Measurements from ENCODE around the gene COX4I1.

COX4I1 gene

DNA sequence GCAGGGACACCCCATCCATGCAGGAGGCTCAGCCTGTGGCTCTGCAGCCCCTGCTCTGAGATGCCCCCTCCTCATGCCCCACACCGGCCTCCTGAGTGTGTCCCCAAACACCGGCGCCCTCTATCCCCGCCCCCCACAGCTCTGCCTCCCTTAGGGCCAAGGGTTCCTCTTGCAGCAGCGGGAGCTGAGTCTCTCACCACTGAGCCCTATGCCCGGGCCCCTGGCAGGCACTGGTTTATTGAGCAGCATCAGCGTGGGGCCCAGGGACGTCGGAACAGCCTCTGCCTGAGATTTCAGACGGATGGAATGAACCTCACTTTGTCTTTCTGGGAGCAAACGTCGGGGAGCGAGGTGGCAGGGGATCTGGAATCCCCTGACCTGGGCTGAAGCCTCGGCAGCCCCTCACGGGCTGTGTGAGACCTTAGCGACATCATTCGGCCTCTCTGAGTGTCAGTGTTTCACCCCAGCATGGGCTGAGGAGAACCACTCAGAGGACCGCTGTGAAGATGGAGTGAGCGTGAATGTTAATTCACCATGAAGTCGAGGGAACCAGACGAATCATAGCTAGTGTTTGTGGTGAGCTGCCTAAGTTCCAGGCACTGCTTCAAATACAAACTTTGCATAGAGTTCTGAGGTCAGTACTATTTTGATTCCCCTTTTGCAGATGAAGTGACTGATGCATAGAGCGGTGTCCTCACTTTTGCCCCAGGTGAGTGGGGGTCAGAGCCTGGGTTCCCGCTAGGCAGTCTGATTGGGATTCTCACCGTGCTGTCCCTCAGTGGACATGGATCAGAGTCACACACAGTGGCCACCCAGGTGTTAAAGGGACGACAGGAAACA is 43.3 kb upstream of the COX4I1 start:
- Histone ChIP-seq H3K36me3 (ENCODE audit: insufficient read depth, low read length) (no peaks in the 10 kb centered on the region), H3K9ac (ENCODE audit: low read depth, low read length) (no peak overlapping the region), H3K9me3 (ENCODE audit: insufficient read depth, low read depth, low read length) (no peaks in the 10 kb centered on the region), H3K27me3 (ENCODE audit: insufficient read depth, low read length) (peaks cover 19% of the 10 kb centered on the region), H3K4me1 (ENCODE audit: insufficient read depth, low read length) (peaks cover 18% of the 10 kb centered on the region), H3K4me3 (ENCODE audit: low read length) (no peak overlapping the region), H3K27ac (ENCODE audit: low read depth, low read length) (no peak overlapping the region)
- 79% methylated on average over 25 of the region's 25 CpGs for WGBS

DNA sequence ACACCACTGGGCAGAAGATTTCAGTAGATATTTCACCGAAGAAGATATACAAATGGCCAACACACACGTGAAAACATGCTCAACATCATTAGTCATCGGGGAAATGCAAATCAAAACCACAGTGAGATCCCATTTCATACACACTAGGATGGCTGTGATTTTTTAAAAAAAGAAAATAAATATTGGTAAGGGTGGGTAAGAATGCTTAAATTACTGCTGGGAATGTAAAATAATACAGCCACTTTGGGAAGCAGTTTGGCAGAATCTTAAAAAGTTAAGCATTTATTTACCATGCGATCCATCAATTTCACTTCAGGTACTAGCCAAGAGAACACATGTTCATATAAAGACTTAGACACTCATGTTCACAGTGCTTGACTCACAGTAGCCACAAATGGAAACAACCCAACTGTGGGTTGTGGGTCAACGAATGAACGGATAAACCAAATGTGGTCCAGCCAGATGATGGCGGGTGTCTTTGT is 42.1 kb upstream of the COX4I1 start:
- H3K27ac ChIP-seq (ENCODE audit: low read depth, low read length) = no peak overlapping the region
- peaks cover 6% of the 10 kb centered on the region for H3K27me3 ChIP-seq (ENCODE audit: insufficient read depth, low read length)
- 93% methylated on average over 7 of the region's 7 CpGs for WGBS
- no peaks in the 10 kb centered on the region for H3K9me3 ChIP-seq (ENCODE audit: insufficient read depth, low read depth, low read length)
- H3K4me1 ChIP-seq (ENCODE audit: insufficient read depth, low read length) = peaks cover 11% of the 10 kb centered on the region
- H3K36me3 ChIP-seq (ENCODE audit: insufficient read depth, low read length) = no peaks in the 10 kb centered on the region
- no peak overlapping the region for H3K4me3 ChIP-seq (ENCODE audit: low read length)
- H3K9ac ChIP-seq (ENCODE audit: low read depth, low read length) = no peak overlapping the region

GRCh38 chr16:85759136-85759535 is 40.4 kb upstream of the COX4I1 start:
- 84% methylated on average over 14 of the region's 16 CpGs for WGBS
- H3K4me3 ChIP-seq (ENCODE audit: low read length) = no peak overlapping the region
- H3K9me3 ChIP-seq (ENCODE audit: insufficient read depth, low read depth, low read length) = no peaks in the 10 kb centered on the region
- H3K9ac ChIP-seq (ENCODE audit: low read depth, low read length) = no peak overlapping the region
- H3K27ac ChIP-seq (ENCODE audit: low read depth, low read length) = no peak overlapping the region
- no peaks in the 10 kb centered on the region for H3K4me1 ChIP-seq (ENCODE audit: insufficient read depth, low read length)
- H3K36me3 ChIP-seq (ENCODE audit: insufficient read depth, low read length) = no peaks in the 10 kb centered on the region
- H3K27me3 ChIP-seq (ENCODE audit: insufficient read depth, low read length) = no peaks in the 10 kb centered on the region

- Histone ChIP-seq H3K4me1 (ENCODE audit: insufficient read depth, low read length) (no peaks in the 10 kb centered on the region), H3K27me3 (ENCODE audit: insufficient read depth, low read length) (no peaks in the 10 kb centered on the region), H3K4me3 (ENCODE audit: low read length) (no peak overlapping the region), H3K9ac (ENCODE audit: low read depth, low read length) (no peak overlapping the region), H3K36me3 (ENCODE audit: insufficient read depth, low read length) (no peaks in the 10 kb centered on the region), H3K27ac (ENCODE audit: low read depth, low read length) (no peak overlapping the region), H3K9me3 (ENCODE audit: insufficient read depth, low read depth, low read length) (no peaks in the 10 kb centered on the region)
- WGBS = 89% methylated on average over 20 of the region's 20 CpGs
Measured at GRCh38 chr16:85759631-85760419, 39.7 kb upstream of the COX4I1 start.

DNA sequence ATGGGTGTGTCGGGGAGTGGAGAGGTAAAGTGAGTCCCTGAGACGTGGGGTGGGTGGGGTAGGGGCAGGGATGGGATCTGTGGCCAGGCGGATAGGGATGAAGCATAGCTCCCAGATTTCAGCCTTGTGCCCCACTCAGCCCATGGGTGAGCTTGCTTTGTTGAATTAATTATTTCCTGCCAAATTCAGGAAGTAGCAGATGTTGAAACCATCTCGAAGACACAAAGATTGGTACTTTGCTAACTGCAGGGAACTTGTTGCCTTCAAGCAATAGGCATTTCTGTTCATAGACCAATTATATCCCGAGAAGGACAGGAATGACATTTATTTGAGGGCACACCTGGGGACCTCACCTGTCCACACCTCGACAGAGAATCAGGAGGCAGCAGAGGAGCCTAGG is 37.6 kb upstream of the COX4I1 start:
- WGBS = 92% methylated on average over 6 of the region's 6 CpGs

DNA sequence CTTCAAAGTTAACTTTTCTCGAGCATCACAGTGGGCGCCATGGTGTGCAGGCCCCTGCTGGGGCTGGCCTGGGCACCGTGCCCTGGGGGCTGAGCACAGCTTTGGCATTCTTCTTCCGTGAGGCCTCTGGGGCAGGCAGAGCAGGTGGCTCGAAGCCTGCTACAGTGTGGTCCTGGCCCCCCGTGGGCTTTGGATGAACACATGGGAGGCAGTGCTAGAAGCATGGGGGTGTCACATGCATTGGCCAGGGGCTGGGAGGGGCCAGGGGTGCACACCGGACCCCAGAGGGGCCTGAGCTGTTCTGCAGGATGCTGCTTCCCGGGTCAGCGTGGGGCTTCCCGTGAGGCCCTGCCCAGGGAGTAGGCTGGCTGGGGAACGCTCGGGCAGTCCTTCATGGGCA is 36.5 kb upstream of the COX4I1 start:
- WGBS = 90% methylated on average over 12 of the region's 12 CpGs
- H3K9ac ChIP-seq (ENCODE audit: low read depth, low read length) = no peak overlapping the region
- no peaks in the 10 kb centered on the region for H3K9me3 ChIP-seq (ENCODE audit: insufficient read depth, low read depth, low read length)
- no peak overlapping the region for H3K27ac ChIP-seq (ENCODE audit: low read depth, low read length)
- H3K4me1 ChIP-seq (ENCODE audit: insufficient read depth, low read length) = peaks cover 6% of the 10 kb centered on the region
- no peaks in the 10 kb centered on the region for H3K36me3 ChIP-seq (ENCODE audit: insufficient read depth, low read length)
- H3K27me3 ChIP-seq (ENCODE audit: insufficient read depth, low read length) = no peaks in the 10 kb centered on the region
- no peak overlapping the region for H3K4me3 ChIP-seq (ENCODE audit: low read length)

More for the DNA sequence above, 37.6 kb upstream of the COX4I1 start:
- Histone ChIP-seq H3K4me3 (ENCODE audit: low read length) (no peak overlapping the region), H3K9ac (ENCODE audit: low read depth, low read length) (no peak overlapping the region), H3K27me3 (ENCODE audit: insufficient read depth, low read length) (no peaks in the 10 kb centered on the region), H3K36me3 (ENCODE audit: insufficient read depth, low read length) (no peaks in the 10 kb centered on the region), H3K27ac (ENCODE audit: low read depth, low read length) (no peak overlapping the region), H3K9me3 (ENCODE audit: insufficient read depth, low read depth, low read length) (no peaks in the 10 kb centered on the region), H3K4me1 (ENCODE audit: insufficient read depth, low read length) (no peaks in the 10 kb centered on the region)

DNA sequence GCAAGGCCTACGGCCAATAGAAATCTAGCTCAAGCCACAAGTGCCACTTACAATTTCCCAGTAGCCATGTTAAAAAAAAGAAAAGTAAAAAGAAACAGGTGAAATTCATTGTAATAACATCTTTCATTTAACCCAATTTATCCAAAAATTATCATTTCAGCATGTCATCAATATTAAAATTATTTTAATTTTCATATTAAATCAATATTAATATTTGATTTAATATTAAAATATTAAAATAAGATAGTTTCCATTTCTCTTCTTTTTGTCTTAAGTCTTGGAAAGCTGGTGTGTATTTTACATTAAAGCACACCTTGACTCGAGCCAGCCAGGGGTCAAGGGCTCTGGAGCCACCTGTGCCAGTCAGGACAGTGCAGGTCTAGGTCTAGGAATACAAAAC is 35.9 kb upstream of the COX4I1 start:
- Histone ChIP-seq H3K27me3 (ENCODE audit: insufficient read depth, low read length) (no peaks in the 10 kb centered on the region), H3K27ac (ENCODE audit: low read depth, low read length) (no peak overlapping the region), H3K4me1 (ENCODE audit: insufficient read depth, low read length) (peaks cover 13% of the 10 kb centered on the region), H3K4me3 (ENCODE audit: low read length) (no peak overlapping the region), H3K36me3 (ENCODE audit: insufficient read depth, low read length) (no peaks in the 10 kb centered on the region), H3K9me3 (ENCODE audit: insufficient read depth, low read depth, low read length) (no peaks in the 10 kb centered on the region), H3K9ac (ENCODE audit: low read depth, low read length) (no peak overlapping the region)
- WGBS = 98% methylated on average over 2 of the region's 2 CpGs

DNA sequence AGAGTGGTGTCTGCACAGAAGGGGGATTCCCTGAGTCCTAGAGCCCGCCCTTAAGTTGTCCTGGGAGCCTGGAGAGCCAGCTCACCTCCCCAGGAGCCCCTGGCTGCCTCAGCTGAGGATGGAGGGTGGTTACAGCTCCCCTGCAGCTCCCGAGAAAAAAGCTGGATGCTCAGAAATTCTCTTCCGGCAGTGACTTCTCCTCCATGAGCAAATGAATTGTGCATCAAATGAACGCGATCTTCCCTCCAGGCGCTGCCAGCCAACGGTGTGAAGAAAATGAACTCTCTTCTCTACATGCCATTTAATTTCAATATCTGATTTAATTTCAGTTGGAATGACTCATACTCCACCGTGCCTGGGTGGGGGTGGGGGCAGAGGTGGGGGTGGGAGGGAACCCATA is 34.3 kb upstream of the COX4I1 start:
- H3K4me3 ChIP-seq (ENCODE audit: low read length) = no peak overlapping the region
- WGBS = 70% methylated on average over 7 of the region's 8 CpGs
- no peaks in the 10 kb centered on the region for H3K9me3 ChIP-seq (ENCODE audit: insufficient read depth, low read depth, low read length)

GRCh38 chr16:85765767-85766166 is 33.7 kb upstream of the COX4I1 start:
- 73% methylated on average over 8 of the region's 8 CpGs for WGBS
- Histone ChIP-seq H3K9ac (ENCODE audit: low read depth, low read length) (no peak overlapping the region), H3K27ac (ENCODE audit: low read depth, low read length) (no peak overlapping the region), H3K36me3 (ENCODE audit: insufficient read depth, low read length) (no peaks in the 10 kb centered on the region), H3K4me3 (ENCODE audit: low read length) (no peak overlapping the region), H3K9me3 (ENCODE audit: insufficient read depth, low read depth, low read length) (no peaks in the 10 kb centered on the region), H3K4me1 (ENCODE audit: insufficient read depth, low read length) (peaks cover 14% of the 10 kb centered on the region), H3K27me3 (ENCODE audit: insufficient read depth, low read length) (no peaks in the 10 kb centered on the region)

More for the DNA sequence above, 34.3 kb upstream of the COX4I1 start:
- Histone ChIP-seq H3K9ac (ENCODE audit: low read depth, low read length) (no peak overlapping the region), H3K27me3 (ENCODE audit: insufficient read depth, low read length) (no peaks in the 10 kb centered on the region), H3K27ac (ENCODE audit: low read depth, low read length) (no peak overlapping the region), H3K36me3 (ENCODE audit: insufficient read depth, low read length) (no peaks in the 10 kb centered on the region), H3K4me1 (ENCODE audit: insufficient read depth, low read length) (peaks cover 14% of the 10 kb centered on the region)

DNA sequence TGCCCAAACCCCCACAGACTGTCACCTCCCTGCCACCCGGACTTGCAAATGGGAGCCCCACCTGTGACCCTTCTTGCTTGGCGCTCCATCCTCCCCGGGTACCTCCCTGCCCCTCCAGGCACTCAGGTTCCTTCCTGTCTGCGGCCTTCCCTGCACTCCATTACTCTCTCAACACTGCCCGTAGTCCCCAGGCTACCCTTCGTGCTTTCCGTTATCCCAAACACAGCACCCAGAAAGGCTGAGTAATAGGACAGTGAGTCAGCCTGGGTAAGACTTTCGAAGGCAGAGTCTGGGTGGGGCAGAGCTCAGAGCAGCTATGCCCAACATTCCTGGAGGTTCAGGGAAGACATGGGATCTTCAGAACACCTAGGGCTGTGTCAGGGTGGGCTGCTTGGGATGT is 32.0 kb upstream of the COX4I1 start:
- peak overlapping the region; percentile 50 for H3K27ac ChIP-seq (ENCODE audit: low read depth, low read length)
- no peak overlapping the region for H3K9ac ChIP-seq (ENCODE audit: low read depth, low read length)
- H3K27me3 ChIP-seq (ENCODE audit: insufficient read depth, low read length) = no peaks in the 10 kb centered on the region
- H3K9me3 ChIP-seq (ENCODE audit: insufficient read depth, low read depth, low read length) = no peaks in the 10 kb centered on the region
- H3K4me1 ChIP-seq (ENCODE audit: insufficient read depth, low read length) = peaks cover 14% of the 10 kb centered on the region
- H3K4me3 ChIP-seq (ENCODE audit: low read length) = no peak overlapping the region
- peaks cover 3% of the 10 kb centered on the region; the same call in 1 of the 2 replicates for H3K36me3 ChIP-seq (ENCODE audit: insufficient read depth, low read length)
- WGBS = 72% methylated on average over 8 of the region's 8 CpGs

- H3K27ac ChIP-seq (ENCODE audit: low read depth, low read length) = peak overlapping the region; percentile 50
- no peaks in the 10 kb centered on the region for H3K9me3 ChIP-seq (ENCODE audit: insufficient read depth, low read depth, low read length)
- H3K27me3 ChIP-seq (ENCODE audit: insufficient read depth, low read length) = no peaks in the 10 kb centered on the region
Measured at GRCh38 chr16:85768199-85768598, 31.3 kb upstream of the COX4I1 start.

More at GRCh38 chr16:85768199-85768598, 31.3 kb upstream of the COX4I1 start:
- Histone ChIP-seq H3K9ac (ENCODE audit: low read depth, low read length) (no peak overlapping the region), H3K4me1 (ENCODE audit: insufficient read depth, low read length) (peaks cover 14% of the 10 kb centered on the region), H3K4me3 (ENCODE audit: low read length) (no peak overlapping the region), H3K36me3 (ENCODE audit: insufficient read depth, low read length) (peaks cover 3% of the 10 kb centered on the region; the same call in 1 of the 2 replicates)
- WGBS = 29% methylated on average over 2 of the region's 2 CpGs

Data from HUES64 (cell line).